WERI-Rb-1 (cell line): Measurements from ENCODE around the gene HMCN2.

Source experiments
- DNase-seq: peaks from one replicate; pipeline ENCODE4 v3.0.0-alpha.2; 2020
- H3K27ac ChIP-seq: fragments of 250-450 bp; sonication (Bioruptor Pico); 2 replicates; pipeline ENCODE4 v1.5.1; 2020; ENCODE audit warnings: mild to moderate bottlenecking, moderate library complexity
- H3K27me3 ChIP-seq: fragments of 250-450 bp; sonication (Bioruptor Pico); 2 replicates; pipeline ENCODE4 v1.5.1; 2021; ENCODE audit warnings: mild to moderate bottlenecking, low read depth, moderate library complexity; ENCODE audit not compliant: insufficient read depth, severe bottlenecking
- H3K36me3 ChIP-seq: fragments of 250-450 bp; sonication (Bioruptor Pico); 2 replicates; pipeline ENCODE4 v1.5.1; 2020; ENCODE audit warnings: mild to moderate bottlenecking, moderate library complexity
- H3K4me3 ChIP-seq: 2 replicates; pipeline ENCODE4 v1.5.1; 2011; ENCODE audit warnings: low read depth, mild to moderate bottlenecking, control low read depth, low read length
- H3K9me3 ChIP-seq: fragments of 250-450 bp; sonication (Bioruptor Pico); 2 replicates; pipeline ENCODE4 v1.5.1; 2021; ENCODE audit warnings: mild to moderate bottlenecking, moderate library complexity; ENCODE audit not compliant: severe bottlenecking
- TF ChIP-seq, protein P1 (sequence below): IDR thresholded peaks from 2 replicates; pipeline ENCODE4 v1.5.1; 2011; ENCODE audit warnings: low read depth, mild to moderate bottlenecking, control low read depth, inconsistent platforms, low read length

HMCN2 gene, protein sequence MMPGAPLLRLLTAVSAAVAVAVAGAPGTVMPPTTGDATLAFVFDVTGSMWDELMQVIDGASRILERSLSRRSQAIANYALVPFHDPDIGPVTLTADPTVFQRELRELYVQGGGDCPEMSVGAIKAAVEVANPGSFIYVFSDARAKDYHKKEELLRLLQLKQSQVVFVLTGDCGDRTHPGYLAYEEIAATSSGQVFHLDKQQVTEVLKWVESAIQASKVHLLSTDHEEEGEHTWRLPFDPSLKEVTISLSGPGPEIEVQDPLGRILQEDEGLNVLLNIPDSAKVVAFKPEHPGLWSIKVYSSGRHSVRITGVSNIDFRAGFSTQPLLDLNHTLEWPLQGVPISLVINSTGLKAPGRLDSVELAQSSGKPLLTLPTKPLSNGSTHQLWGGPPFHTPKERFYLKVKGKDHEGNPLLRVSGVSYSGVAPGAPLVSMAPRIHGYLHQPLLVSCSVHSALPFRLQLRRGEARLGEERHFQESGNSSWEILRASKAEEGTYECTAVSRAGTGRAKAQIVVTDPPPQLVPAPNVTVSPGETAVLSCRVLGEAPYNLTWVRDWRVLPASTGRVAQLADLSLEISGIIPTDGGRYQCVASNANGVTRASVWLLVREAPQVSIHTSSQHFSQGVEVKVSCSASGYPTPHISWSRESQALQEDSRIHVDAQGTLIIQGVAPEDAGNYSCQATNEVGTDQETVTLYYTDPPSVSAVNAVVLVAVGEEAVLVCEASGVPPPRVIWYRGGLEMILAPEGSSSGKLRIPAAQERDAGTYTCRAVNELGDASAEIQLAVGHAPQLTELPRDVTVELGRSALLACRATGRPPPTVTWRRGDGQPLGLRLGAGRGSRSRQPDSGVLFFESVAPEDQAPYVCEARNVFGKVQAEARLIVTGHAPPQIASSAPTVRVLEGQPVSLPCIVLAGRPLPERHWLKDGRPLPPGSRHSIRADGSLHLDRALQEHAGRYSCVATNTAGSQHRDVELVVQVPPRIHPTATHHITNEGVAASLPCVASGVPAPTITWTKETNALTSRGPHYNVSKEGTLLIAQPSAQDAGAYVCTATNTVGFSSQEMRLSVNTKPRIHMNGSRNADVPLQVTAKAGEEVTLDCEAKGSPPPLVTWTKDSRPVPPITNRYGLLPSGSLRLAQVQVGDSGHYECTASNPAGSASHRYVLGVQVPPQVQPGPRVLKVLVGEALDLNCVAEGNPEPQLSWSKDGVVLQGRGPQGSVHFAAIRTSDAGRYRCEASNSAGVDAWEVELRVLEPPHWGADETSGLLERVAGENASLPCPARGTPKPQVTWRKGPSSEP (N-terminal part only)

GRCh38 chr9:130265431-130266235, at the start of gene HMCN2:
Gene HMCN2, plus strand, starts transcription at chr9:130265760. Its CDS starts 119 bp downstream, at chr9:130265879.
- no peaks in the 10 kb centered on the region for H3K36me3 ChIP-seq
- no peaks in the 10 kb centered on the region for H3K9me3 ChIP-seq
- peak within 1 kb of the TSS; percentile 38 for H3K4me3 ChIP-seq
- TF ChIP-seq, protein P1, sequence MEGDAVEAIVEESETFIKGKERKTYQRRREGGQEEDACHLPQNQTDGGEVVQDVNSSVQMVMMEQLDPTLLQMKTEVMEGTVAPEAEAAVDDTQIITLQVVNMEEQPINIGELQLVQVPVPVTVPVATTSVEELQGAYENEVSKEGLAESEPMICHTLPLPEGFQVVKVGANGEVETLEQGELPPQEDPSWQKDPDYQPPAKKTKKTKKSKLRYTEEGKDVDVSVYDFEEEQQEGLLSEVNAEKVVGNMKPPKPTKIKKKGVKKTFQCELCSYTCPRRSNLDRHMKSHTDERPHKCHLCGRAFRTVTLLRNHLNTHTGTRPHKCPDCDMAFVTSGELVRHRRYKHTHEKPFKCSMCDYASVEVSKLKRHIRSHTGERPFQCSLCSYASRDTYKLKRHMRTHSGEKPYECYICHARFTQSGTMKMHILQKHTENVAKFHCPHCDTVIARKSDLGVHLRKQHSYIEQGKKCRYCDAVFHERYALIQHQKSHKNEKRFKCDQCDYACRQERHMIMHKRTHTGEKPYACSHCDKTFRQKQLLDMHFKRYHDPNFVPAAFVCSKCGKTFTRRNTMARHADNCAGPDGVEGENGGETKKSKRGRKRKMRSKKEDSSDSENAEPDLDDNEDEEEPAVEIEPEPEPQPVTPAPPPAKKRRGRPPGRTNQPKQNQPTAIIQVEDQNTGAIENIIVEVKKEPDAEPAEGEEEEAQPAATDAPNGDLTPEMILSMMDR: no peak
- H3K27me3 ChIP-seq: peaks cover 8% of the 10 kb centered on the region
- DNase-seq: peak; percentile 51
- no peak within 1 kb of the TSS for H3K27ac ChIP-seq

- Histone ChIP-seq H3K27me3 (no peaks in the 10 kb centered on the region), H3K4me3 (no peak overlapping the region), H3K9me3 (no peaks in the 10 kb centered on the region), H3K36me3 (peaks cover 32% of the 10 kb centered on the region), H3K27ac (no peak overlapping the region)
- TF ChIP-seq, protein P1: no peak
- DNase-seq: no peak
These were observed 47.7 kb upstream of the HMCN2 start for GRCh38 chr9:130217838-130218237.

GRCh38 chr9:130219661-130220096, 45.9 kb upstream of the HMCN2 start:
- H3K27me3 ChIP-seq: no peaks in the 10 kb centered on the region
- peak; percentile 85 for DNase-seq
- H3K9me3 ChIP-seq: peaks cover 2% of the 10 kb centered on the region
- no peak overlapping the region for H3K4me3 ChIP-seq
- peaks cover 47% of the 10 kb centered on the region for H3K36me3 ChIP-seq
- TF ChIP-seq, protein P1: peak; percentile 48; the same call in 1 of the 2 replicates
- peak overlapping the region; percentile 84 for H3K27ac ChIP-seq

DNA sequence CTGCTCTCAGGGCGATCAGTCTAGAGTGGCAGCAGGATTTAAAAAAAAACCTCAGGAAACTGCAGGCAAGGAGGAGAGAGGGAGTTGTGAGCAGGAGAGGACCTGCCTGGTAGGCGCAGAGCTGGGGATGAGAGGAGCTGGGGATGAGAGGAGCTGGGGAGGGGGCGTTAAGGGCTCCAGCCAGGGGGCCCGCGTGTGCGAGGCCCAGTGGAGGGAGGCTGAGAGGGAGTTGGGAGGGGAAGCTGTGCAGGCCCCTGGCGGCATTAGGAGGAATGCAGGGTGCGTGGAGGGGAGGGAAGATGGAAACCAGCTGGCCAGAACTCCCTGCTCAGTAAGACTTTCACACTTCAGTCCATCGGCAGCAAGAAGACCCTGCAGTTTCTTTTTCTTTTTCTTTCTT, 45.2 kb upstream of the HMCN2 start:
- H3K27me3 ChIP-seq: no peaks in the 10 kb centered on the region
- peak overlapping the region; percentile 84 for H3K27ac ChIP-seq
- peak; percentile 76 for DNase-seq
- H3K4me3 ChIP-seq: no peak overlapping the region
- TF ChIP-seq, protein P1: peak; percentile 61
- peaks cover 4% of the 10 kb centered on the region for H3K9me3 ChIP-seq
- H3K36me3 ChIP-seq: peaks cover 51% of the 10 kb centered on the region

GRCh38 chr9:130222833-130223232, 42.7 kb upstream of the HMCN2 start:
- H3K27ac ChIP-seq: no peak overlapping the region
- H3K9me3 ChIP-seq: peaks cover 11% of the 10 kb centered on the region
- DNase-seq: no peak
- TF ChIP-seq, protein P1: no peak
- H3K27me3 ChIP-seq: no peaks in the 10 kb centered on the region
- H3K36me3 ChIP-seq: peaks cover 64% of the 10 kb centered on the region
- no peak overlapping the region for H3K4me3 ChIP-seq
